ENCODE measurements around the gene FOXO6.
A peak's percentile ranks its signal among the peaks of the same experiment; 100 is the strongest.

FOXO6 gene

DNA sequence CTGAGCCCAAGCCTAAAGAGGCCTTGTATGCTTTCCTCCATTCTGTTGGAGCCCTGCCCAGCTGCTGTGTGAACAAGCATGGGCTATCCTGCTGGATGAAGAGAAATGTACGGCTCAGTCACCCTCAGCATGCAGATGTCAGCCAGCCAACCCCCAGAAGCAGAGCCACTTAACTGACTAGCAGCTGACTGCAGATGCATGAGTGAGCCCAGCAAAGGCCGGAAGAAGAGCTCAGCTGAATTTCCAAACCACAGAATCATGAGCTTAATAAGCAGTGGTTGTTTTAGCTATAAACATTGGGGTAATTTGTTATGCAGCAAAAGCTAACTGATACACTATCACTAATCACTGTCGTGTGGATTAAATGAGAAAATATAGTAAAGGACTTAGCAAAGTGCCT lies 39.0 kb downstream of the FOXO6 start:
- DNase-seq (ENCODE audit: low read depth in 1 of 2, low spot score in 1 of 2) = no peak

DNA sequence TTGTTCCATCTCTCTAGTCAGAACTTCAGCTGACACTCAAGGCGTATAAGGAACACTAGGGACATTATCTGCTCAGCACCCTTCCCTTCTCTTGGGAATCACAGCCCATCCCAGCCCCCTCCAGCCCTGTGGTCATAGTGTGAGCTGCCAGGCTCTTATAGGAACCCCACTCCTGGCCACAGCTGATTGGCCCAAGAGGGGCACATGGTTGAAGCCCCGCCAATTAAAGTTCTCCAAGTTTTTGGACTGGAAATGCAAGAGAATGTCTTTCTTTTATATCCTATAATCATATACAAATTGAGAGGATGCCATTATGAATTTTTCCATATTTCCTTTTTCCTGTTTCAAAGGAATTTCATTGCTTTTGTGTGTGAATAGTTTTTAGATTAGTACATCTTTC lies 40.7 kb downstream of the FOXO6 start:
- DNase-seq (ENCODE audit: low read depth in 1 of 2, low spot score in 1 of 2) = no peak

DNA sequence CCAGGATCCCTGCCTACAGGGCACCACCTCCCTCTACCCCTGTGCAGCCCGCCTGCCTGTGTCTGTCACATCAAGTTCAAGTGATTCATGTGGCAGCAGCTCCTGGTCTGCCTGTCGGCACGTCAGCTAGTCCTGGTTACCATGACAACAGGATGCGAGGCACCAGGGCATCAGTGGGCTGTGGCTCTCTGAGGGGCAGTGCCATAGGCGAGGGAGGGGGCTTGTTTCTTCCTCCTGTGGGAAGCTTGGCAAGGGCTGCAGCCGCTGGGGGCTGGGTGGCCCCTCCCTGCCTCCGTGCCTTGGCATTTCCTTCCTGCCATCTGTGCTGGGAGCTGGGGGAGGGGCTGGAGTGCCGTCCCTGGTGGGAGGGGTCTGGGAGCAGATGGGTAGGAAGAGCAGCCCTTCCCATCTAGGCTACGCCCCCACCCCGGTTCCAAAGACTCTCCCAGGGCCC lies 43.1 kb downstream of the FOXO6 start:
- DNase-seq (ENCODE audit: low read depth in 1 of 2, low spot score in 1 of 2) = no peak

DNA sequence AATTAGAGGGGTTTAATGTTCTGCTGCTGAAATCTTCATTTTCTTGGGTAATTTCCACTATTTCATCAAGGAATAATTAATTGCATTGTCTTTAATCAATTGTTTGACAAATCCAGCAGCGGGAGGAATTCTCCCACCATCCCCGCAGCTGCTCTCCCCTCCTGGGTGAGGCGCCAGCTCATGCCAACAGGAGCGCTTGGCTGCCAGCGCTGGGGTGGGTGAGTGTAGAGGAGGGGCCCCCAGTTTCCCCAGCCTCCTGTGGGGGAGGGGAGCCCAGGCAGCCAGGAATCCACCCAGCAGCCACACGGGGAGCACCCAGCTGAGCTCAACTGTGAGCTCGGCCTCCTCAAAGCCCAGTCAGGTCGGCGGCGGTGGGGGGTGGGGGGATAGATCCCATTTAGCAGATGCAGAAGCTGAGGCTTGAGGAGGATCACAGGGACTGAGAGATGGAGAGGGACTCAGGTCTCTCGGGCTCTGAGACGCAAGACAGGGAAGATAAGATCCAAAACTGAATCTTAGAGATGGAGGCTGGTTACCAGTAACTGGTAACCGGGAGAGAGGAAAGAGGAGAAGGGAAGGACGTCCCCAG lies 46.5 kb downstream of the FOXO6 start:
- no peak for DNase-seq (ENCODE audit: low read depth in 1 of 2, low spot score in 1 of 2)

DNA sequence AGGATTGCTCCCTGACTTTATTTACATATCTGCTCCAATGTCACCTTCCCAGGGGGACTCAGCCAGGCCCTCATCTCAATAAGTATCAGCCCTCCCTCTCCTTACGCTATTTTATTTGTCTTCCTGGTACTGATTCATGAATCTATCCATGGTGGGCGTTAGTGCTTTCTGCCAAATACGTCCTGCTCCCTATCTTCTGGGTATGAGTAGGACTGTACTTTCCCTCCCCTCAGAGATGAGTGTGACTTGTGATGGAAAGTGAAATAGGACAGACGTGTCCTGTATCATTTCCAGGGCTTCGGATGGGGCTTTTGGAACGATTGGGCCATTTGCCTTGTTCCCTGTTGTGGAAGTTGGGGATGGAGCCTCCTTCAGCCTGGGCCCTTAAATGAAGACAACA lies 47.5 kb downstream of the FOXO6 start:
- DNase-seq (ENCODE audit: low read depth in 1 of 2, low spot score in 1 of 2) = no peak

DNA sequence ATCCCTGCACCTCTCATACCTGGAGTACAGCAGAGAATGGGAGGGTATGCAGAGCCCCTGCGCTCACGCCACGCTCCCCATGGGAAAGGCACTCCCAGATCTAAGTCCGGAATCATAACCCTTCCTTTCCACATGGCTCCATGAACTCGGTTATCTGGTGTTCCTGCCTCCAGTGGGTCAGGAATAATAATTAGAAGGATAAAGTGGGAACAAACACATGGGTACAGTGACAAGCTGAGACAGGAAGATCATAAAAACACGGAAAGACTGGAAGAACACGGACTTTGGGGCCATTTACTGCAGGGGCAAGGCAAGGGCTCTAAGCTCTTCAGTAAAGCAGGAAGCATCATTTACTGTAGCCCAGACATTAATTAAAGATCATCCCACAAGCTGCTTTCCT lies 48.6 kb downstream of the FOXO6 start:
- no peak for DNase-seq (ENCODE audit: low read depth in 1 of 2, low spot score in 1 of 2)

DNA sequence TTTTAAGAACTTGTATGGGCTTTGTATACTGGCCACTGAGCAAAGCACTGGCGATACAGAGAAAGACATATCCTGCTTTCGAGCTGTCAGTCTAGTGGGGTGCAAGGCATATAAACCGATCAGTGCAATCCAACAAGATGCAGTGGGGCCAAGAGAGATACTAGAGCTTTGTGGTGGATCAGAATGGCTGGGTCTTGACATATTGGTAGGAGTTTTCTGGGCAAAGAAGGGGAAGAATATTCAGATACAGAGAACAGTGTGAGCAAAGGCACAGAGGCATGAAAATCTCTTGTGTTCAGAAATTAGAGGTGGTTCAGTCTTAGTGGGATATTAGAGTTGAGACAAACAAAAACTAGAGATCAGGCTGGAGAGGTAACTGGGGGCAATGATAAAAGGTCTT lies 49.2 kb downstream of the FOXO6 start:
- DNase-seq (ENCODE audit: low read depth in 1 of 2, low spot score in 1 of 2) = no peak

DNA sequence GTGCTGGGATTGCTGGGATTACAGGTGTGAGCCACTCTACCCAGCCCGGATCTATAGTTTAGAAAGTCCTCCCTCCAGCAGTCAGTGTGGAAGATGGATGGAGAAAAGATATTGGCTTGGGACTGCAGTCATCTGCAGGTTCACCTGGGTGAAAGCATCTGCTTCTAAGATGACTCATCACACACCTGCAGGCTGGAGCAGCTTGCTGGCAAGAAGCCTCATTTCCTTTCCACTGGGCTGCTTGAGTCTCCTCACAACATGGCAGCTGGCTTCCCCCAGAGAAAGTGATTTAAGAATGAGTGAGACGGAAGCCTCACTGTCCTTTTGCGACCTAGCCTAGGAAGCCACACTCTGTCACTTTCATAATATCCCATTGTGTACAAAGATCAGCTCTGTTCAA lies 50.0 kb downstream of the FOXO6 start:
- no peak for DNase-seq (ENCODE audit: low read depth in 1 of 2, low spot score in 1 of 2)

DNA sequence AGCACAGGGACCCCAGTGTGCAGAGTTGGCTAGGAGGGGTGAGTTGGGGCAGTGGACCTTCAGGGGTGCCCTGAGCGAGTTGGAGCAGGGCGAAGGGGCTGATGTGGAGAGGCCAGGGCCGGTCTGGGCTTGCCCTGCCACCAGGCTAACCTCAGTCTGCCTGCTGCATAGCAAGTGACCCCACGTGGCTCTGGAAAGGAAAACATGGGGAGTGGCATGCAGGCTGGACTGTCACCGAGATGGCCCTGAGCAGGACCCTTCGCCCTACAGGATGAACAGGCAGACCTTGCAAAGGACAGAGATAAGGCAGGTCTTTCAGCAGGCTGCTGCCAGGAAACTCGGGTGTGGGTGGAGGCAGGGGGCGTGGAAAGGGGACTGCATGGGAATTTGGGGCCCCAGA lies 51.5 kb downstream of the FOXO6 start:
- DNase-seq (ENCODE audit: low read depth in 1 of 2, low spot score in 1 of 2) = no peak

DNA sequence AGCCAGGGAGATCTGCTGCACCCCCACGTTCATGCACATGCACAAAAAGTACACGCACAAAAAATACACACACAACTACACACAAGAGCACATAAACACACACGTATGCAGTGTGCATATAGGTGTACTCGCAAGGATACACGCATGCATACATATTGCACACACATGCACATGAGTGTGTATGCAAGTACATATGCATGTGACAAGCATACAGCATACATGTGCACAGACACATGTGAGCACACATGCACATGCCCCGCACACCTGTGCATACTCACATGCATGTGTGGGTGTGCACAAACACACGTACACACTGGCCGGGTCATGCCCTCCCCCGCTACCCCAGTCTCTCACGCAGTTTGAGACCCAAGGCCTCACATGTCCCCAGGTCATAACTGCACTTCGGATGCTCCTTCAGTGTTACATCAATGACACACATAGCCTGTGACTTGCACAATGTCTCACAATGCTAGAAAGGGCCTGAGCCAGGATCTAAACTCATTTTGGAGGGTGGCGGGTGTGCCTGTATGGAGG lies 52.6 kb downstream of the FOXO6 start:
- DNase-seq (ENCODE audit: low read depth in 1 of 2, low spot score in 1 of 2) = no peak

DNA sequence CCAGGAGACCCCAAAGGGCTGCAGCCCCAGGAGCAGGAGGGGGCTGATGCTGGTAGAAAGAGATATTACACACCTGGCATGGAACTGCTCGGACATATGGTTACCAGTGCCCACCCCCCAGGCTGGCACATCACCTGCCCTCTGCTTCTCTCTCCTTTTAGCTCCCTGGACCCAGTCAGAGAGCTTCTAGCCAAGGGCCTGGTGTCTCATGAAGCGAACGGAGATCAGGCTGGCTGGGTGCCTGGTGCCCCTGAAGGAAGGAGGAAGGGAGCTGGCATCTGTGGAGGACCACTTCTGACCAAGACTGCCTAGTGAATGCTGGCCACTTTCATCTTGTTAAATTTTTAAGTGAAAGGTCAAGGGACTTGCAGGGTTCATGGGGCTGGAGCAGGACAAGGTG lies 53.1 kb downstream of the FOXO6 start:
- no peak for DNase-seq (ENCODE audit: low read depth in 1 of 2, low spot score in 1 of 2)

DNA sequence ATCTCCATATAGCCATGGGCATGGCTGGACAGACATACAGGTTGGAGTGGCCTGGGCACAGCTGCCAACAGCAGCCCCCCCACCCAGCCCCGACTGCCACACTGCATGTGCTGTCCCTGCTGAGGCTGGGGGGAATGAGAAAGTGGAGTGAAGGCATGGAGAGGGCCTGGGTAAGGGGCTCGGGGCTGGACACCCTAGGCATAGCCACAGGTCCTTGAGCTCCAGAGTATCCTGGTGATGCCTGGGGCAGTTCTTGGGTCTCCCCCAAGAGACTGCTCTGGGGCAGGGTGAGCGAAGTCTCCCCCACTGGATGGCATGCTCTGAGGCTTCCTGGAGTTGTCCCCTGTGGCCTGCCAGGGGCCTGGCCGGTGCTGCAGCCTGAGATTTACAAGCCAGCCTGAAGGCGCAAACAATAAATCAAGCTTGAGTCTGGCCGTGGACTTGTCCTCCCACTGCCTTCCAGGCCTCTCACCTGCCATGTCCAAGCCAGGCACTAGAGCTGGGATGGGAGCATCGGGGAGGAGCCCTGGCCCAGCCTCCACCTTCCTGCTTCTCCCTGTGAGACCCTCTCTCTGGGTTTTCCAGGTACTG lies 53.6 kb downstream of the FOXO6 start:
- no peak for DNase-seq (ENCODE audit: low read depth in 1 of 2, low spot score in 1 of 2)

DNA sequence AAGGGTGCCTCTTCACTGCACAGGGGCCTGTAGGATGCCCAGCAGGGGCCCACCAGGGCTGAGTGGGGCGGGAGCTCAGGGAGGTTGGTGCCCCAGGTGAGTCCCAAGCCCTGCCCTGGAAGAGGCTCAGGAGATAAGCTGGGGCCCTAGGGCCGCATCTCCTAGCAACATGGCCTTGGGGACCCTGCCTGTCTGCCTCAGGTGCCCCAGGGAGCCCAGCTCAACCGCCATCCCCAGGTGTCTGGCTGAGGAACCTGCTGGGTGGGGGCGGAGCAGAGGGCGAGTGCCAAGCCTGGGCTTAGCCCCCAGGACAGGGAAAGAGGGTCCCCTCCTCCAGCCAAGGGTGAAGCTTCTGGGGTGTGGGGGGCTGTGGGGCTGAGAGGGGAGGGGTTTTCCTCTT lies 54.8 kb downstream of the FOXO6 start:
- no peak for DNase-seq (ENCODE audit: low read depth in 1 of 2, low spot score in 1 of 2)

DNA sequence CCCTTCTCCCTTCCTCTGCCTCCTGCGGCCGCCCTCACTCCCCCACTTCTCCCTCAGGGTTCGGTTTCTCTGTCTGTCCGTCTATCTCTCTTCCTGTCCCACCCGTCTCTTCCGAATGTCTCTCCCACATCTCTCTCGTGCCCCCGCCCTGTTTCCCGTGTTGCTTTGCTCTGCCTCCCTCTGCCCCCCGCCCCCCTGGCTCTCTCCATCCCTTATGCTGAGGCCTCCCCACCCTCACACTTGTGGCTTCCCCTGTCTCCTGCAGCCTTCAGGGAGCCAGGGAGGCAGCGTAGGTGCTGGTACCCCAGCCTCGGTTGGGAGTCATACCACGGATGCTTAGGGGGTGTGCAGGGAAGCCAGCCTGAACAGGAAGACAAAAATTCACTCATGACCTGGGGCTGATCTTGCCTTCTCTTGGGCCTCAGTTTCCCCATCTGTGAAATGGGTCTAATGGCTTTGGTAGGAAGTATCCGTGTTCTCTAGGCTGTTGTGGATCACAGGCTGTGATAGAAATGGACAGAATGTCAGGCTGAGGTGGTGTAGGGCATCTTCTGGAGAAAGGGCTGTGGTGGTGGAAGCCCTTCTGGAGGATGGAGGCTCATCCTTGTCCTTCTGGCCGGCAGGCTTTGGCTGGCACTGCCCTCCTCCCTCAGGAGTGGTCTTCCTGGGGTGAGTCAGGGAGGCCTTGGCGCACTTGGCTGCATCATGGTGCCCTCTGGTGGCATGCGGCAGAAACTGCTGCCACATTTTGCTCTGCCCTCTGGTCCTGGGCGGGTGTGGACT lies 55.5 kb downstream of the FOXO6 start:
- DNase-seq (ENCODE audit: low read depth in 1 of 2, low spot score in 1 of 2) = peak; percentile 28 to 41

DNA sequence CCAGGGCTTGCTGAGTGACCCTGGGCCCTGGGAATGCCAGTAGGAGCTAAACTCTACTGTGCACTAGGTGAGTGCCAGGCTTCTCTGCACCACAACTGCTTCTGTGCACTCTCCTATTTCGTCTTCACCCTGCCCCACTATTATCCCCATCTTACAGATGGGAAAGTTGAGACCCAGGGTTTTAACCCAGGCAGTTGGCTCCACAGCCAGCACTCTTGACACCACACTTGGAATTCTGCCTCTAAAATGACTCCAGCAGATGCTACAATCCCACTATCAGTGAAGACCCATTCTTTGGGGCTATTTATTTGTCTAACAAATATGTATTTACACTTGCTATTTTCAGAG lies 56.1 kb downstream of the FOXO6 start:
- no peak for DNase-seq (ENCODE audit: low read depth in 1 of 2, low spot score in 1 of 2)

DNA sequence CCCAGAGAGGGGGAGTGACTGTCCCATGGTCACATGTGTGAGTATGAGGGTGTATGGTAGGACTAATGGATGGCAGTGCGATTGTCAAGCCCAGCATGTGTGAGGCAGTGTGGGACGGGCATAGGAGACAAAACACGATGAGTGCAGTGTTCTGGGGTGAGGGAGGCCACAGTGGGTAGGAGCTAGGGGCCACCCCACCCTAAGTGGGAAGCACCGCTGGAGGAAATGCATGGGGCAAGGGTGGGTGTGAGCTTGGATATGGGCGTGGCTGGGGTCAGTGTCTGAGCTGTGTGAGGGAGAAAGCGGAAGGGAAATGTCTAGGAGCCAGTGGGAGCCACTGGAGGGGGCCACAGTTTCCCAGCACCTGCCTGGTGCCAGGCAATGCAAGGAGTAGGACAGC lies 56.5 kb downstream of the FOXO6 start:
- DNase-seq (ENCODE audit: low read depth in 1 of 2, low spot score in 1 of 2) = no peak

DNA sequence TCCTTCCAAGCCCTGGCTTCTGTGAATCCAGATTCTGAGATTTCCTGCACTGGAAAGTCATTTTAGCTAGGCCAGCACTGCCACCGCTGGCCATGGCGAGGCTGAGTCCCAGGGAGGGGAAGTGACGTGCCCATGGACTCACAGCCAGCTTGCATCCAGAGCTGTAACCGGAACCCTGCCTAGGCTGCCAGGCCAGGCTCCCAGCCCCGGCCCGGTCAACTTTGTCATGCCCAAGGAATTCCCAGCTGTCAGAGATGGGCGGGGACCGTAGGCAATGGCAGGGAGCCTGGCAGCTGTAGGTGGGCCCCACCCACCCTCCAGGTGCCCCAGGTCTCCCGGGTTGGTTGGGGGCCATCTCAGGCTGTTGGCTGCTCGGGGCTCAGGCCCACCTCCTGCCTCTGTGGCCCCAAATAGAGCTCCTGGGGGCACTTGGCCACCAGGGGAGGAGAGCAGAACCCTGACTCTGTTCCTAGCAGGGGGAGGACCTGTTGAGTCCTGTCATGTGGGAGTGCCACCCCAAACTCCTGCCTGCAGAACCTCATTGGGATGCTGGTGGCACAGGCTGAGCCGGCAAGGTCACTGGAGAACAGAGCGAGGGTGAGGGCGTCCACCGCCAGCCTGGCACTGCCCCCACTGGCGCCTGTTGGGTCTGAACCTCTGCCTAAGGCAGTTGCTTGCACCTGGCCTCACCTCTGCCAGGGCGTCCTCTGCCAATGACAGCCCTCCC lies 57.8 kb downstream of the FOXO6 start:
- DNase-seq (ENCODE audit: low read depth in 1 of 2, low spot score in 1 of 2) = no peak

DNA sequence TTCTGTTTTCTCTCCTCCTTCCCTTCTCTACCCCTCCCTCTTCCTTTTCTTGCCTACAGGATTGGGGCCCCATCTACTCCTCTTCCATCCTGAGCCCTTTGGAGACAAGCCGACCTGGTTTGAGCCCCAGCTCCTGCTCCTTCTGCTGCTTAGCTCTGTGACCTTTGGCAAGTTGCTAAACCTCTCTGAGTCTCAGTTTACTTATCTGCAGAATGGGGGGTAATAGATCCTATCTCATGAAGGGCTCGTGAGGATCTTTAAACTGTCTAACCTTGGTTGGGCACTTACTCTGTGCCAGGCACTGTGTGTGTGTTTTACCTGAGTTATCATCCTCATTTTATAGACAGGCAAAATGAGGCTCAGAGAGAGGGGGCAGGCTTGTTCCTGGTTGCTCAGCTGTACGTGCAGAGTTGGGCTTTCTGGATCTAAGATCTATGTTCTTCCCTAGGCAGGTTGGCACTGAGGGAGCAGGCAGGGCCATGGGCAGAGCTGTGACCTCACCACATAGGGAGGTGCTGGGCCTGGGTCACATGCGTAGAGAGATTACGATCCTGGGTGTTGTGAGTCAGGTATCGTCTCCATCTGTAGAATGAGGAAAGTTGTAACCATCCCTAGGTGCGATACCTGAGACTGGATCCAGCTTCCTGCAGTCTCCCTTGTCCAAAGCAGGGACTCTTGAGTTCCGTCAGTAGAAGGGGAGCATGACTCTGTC lies 58.5 kb downstream of the FOXO6 start:
- DNase-seq (ENCODE audit: low read depth in 1 of 2, low spot score in 1 of 2) = no peak

DNA sequence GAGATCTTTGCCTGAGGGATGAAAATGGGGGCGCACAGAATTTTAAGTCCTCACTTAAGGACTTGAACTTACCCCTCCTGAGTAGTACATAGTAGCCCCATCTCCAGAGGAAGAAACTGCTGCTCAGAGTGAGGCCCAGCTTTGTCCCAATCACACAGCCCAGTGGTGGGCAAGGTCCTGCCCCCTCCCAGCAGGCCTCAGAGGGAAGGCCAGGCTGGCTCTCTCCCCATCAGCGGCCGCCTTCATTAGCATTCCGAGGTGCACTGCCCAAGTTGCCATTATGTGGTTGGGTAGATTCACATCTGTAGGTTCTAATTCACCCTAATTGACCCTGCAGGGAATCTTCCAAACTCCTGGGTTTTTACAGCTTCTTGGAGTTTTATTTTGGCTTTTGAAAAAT lies 59.1 kb downstream of the FOXO6 start:
- DNase-seq (ENCODE audit: low read depth in 1 of 2, low spot score in 1 of 2) = no peak

DNA sequence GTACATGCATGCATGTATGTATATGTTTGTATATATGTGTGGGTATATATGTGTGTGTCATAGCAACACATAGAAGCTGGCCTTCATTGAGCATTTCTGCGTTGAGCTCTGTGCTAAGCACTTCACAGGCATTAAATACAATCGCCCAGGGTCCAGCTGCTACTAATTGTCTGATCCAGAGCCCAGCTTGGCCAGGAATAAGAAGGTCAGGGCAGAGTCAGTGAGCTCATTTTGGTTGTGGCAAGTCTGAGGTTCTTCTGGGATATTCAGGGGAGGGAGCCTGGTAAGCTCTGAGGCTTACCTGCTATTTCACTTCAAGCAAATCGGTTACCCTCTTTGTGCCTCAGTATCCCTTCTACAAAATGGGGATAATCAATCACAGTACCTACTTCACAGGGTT lies 59.6 kb downstream of the FOXO6 start:
- no peak for DNase-seq (ENCODE audit: low read depth in 1 of 2, low spot score in 1 of 2)

DNA sequence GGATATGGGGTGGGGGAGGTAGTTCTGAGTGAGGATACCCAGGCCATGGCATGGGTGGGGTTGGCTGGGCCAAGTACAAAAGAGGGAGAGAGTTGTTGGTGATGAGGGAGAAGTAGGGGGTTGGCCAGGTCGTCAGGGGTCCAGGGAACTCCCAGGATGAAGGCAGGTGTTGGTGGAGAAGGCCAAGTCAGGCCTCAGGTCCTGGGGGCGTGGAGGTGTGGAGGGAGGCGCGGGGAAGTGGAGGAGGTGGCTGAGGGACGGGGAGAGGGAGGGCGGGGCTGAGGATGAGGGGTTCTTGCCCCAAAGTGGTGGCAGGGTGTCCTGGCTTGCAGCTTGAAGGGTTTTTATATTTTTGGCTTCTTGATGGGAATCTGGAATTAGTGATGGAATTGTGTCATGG lies 61.1 kb downstream of the FOXO6 start:
- no peak for DNase-seq (ENCODE audit: low read depth in 1 of 2, low spot score in 1 of 2)

All from activated T-helper 1 cell treated with anti-CD3 and anti-CD28 coated beads, Interleukin-2, amount 50 U/mL, for 16 hours (primary cell).